ENCODE data around the gene RAPGEF2. TPM values are rescaled to one million over a fixed set of nuclear protein-coding genes. Genes with fewer than 3 reads are reported as not detected.

Gene RAPGEF2
- total RNA-seq, 1 experiment from 2014 or later, result 37.1 TPM

DNA sequence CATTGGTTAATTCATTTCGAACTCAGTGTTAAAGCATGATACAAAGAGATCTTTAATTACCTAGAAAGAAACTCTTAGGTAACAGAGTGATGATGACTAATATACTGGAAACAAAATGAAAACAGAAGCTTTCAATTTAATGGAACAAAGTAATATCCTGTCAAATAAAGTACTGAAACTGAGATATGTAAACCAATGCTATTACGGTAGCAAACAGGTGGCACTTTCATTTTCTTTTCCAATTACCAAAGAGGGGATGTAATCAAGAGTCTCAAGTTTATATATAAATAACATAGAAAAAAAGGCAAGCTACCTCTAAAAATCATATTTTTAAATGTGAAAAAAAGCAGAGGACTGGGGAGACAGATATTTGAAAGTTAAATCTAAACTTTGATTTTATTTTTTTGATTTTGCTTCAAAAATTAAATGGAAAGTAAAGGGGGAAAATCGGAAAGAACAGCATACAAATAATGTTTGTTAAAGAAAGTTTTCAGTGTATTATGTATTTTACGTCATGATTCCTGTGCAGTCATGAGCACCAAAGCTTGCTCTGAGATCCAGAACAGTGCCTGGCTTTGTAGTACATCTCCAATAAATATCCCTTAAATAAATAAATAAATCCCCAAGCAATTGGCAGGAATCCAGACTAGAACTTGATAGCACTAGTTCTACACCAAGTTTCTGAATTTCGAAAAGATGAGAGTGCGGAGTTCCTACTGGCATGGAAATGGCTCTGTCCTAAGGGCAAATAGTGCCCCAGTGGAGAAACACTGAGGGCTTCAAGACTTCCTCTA lies 25.0 kb upstream of the RAPGEF2 start:
- Histone ChIP-seq H2BK15ac (ENCODE audit: low read depth, low read length) (no peak overlapping the region), H3T11ph (ENCODE audit: low read length) (no peak overlapping the region), H3K14ac (ENCODE audit: insufficient read depth, low read length) (no peak overlapping the region), H2BK20ac (ENCODE audit: low read depth, low read length, poor library complexity, severe bottlenecking) (no peak overlapping the region), H3K18ac (ENCODE audit: insufficient read length, low read depth, low read length) (no peak overlapping the region), H3K27ac (ENCODE audit: insufficient read length, low read depth, low read length) (no peak overlapping the region), H4K91ac (ENCODE audit: insufficient read length, low read depth, low read length) (no peak overlapping the region), H3K4me1 (ENCODE audit: insufficient read depth, low read length) (no peaks in the 10 kb centered on the region), H3K23ac (ENCODE audit: insufficient read length, low read depth, low read length) (no peak overlapping the region), H4K20me1 (ENCODE audit: control insufficient read depth, insufficient read depth, insufficient read length) (no peaks in the 10 kb centered on the region), H3K56ac (ENCODE audit: insufficient read length, low read depth, low read length) (no peak overlapping the region), H2AK5ac (ENCODE audit: insufficient read length, low read length) (no peak overlapping the region), H3K23me2 (ENCODE audit: insufficient read length, low read depth, low read length, poor library complexity, severe bottlenecking) (no peaks in the 10 kb centered on the region), H3K9me3 (ENCODE audit: control insufficient read depth, low read depth, low read length) (no peaks in the 10 kb centered on the region), H3K79me1 (ENCODE audit: insufficient read depth, low read depth, low read length, poor library complexity, severe bottlenecking) (no peaks in the 10 kb centered on the region), H2AFZ (ENCODE audit: low read length) (no peak overlapping the region), H2BK120ac (ENCODE audit: low read depth, low read length, poor library complexity, severe bottlenecking) (no peak overlapping the region), H4K8ac (replicated peaks; ENCODE audit: insufficient read length, low read depth, low read length) (no peak overlapping the region), H3K79me2 (ENCODE audit: insufficient read depth, low read length) (no peaks in the 10 kb centered on the region), H3K27me3 (ENCODE audit: insufficient read depth, low read length) (no peaks in the 10 kb centered on the region), H3K4me2 (ENCODE audit: insufficient read depth, insufficient read length, low read length) (no peak overlapping the region), H3K4ac (ENCODE audit: low read depth, low read length) (no peak overlapping the region), H4K5ac (ENCODE audit: insufficient read length, low read depth, low read length) (no peak overlapping the region), H3K9ac (ENCODE audit: extremely low read depth, insufficient read length, low read length) (no peak overlapping the region), H2BK5ac (ENCODE audit: insufficient read length, low read length) (no peak overlapping the region), H2BK12ac (ENCODE audit: insufficient read length, low read depth, low read length) (no peak overlapping the region)
- Mint-ChIP-seq H3K4me3 (no peak overlapping the region), H3K4me1 (peaks cover 5 to 6% of the 10 kb centered on the region in 2 experiments), H3K27me3 (ENCODE audit: low read depth) (no peaks in the 10 kb centered on the region), H3K27ac (no peak overlapping the region), H3K36me3 (ENCODE audit: insufficient read depth in 1 of 3, low read depth in 3 of 3) (no peaks in the 10 kb centered on the region; a peak in 1 of 7 replicates), H3K9me3 (peaks cover 3 to 6% of the 10 kb centered on the region in 2 experiments; a peak in 4 of 5 replicates)
- WGBS (ENCODE audit: extremely low coverage, insufficient read length, low lambda C conversion rate), result no CpG with 5 or more reads among the region's 6 CpGs
- no peak for DNase-seq
- TF ChIP-seq, protein P1, sequence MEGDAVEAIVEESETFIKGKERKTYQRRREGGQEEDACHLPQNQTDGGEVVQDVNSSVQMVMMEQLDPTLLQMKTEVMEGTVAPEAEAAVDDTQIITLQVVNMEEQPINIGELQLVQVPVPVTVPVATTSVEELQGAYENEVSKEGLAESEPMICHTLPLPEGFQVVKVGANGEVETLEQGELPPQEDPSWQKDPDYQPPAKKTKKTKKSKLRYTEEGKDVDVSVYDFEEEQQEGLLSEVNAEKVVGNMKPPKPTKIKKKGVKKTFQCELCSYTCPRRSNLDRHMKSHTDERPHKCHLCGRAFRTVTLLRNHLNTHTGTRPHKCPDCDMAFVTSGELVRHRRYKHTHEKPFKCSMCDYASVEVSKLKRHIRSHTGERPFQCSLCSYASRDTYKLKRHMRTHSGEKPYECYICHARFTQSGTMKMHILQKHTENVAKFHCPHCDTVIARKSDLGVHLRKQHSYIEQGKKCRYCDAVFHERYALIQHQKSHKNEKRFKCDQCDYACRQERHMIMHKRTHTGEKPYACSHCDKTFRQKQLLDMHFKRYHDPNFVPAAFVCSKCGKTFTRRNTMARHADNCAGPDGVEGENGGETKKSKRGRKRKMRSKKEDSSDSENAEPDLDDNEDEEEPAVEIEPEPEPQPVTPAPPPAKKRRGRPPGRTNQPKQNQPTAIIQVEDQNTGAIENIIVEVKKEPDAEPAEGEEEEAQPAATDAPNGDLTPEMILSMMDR (conservative IDR thresholded peaks at IDR 0.05), result no peak
